Transverse colon (tissue), 3 donors: ENCODE results near the gene ZNF385D.

ENCODE experiments used
- POLR2A ChIP-seq: fragments of 450-650 bp; IDR thresholded peaks from one replicate; pipeline ENCODE4 v1.6.1; 2016; ENCODE audit warnings: antibody characterized with exemption, mild to moderate bottlenecking, moderate library complexity
- TF ChIP-seq, protein P1 (sequence below), 5 experiments: fragments of 200-600 bp in 3 of 5; fragments of 450-650 bp in 2 of 5; sonication (generic) in 3 of 5; IDR thresholded peaks; 1 replicate in 2 of 5; 2 replicates in 3 of 5; pipeline ENCODE4 v1.5.1; 2016 to 2017; ENCODE audit warnings: antibody characterized with exemption in 5 of 5, inconsistent platforms in 3 of 5, mild to moderate bottlenecking in 2 of 5, moderate library complexity in 1 of 5

DNA sequence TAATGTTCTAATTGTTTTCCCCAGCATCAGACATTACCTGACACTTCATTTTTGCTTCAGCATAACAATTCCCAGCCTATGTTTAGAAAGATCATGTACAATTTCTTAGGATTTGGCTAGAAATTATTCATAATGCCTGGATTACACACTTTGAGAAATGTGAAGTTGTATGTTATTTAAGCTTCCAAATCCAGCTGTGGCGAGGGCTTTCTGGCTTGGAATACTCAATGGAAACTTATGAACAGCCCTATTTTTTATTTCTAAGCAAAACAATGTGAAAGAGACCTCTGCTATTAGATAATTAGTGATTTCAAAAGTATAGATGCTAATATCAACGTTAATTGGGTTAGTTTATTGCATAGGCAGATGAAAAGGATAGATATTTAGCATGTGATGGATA, 341.6 kb downstream of the ZNF385D start:
- no peak for TF ChIP-seq POLR2A
- TF ChIP-seq, protein P1, sequence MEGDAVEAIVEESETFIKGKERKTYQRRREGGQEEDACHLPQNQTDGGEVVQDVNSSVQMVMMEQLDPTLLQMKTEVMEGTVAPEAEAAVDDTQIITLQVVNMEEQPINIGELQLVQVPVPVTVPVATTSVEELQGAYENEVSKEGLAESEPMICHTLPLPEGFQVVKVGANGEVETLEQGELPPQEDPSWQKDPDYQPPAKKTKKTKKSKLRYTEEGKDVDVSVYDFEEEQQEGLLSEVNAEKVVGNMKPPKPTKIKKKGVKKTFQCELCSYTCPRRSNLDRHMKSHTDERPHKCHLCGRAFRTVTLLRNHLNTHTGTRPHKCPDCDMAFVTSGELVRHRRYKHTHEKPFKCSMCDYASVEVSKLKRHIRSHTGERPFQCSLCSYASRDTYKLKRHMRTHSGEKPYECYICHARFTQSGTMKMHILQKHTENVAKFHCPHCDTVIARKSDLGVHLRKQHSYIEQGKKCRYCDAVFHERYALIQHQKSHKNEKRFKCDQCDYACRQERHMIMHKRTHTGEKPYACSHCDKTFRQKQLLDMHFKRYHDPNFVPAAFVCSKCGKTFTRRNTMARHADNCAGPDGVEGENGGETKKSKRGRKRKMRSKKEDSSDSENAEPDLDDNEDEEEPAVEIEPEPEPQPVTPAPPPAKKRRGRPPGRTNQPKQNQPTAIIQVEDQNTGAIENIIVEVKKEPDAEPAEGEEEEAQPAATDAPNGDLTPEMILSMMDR (IDR thresholded peaks at IDR 0.05) = no peak
